ENCODE results near the gene PLEKHA7.
A peak's percentile ranks its signal among the peaks of the same experiment; 100 is the strongest.

The PLEKHA7 gene

DNA sequence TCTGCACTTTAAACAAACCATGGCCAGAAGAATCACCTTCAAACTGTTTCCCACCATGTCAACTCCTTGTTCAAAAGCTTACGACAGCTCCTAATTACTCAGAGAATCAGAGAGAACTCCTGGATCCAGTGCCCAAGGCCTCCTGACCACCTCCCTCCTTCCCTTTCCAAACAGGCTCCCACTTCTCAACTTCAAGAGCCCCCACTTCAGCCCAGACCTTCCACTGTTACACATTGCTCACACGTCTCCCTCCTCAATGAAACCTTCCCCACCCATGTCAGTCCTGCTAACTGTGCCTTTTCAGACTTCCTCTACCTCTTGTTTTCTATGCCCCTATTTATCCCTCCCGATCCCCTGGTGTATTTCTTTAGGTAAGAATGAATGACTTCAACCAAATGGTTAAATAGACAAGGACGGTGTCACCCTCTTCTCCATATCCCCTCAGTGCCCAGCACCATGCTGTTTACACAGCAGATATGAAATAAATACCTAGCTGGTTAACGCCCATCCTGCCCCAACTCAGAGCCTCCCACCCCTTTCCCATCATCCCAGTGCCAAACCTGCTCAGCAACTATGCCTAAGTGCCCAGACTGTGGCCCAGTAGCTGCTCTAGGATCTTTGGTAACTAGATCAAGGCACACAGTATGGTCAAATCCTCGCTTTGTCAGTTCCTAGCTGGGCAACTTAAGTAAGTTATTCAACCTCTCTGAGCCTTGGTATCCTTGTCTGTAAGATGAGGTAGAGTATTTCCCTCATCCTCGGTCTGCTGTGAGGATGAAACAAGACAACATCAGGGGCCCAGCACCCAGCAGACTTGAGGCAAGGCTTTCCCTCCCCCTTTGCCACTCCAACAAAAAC, 36.8 kb downstream of the PLEKHA7 start:
- TF ChIP-seq, protein P1, sequence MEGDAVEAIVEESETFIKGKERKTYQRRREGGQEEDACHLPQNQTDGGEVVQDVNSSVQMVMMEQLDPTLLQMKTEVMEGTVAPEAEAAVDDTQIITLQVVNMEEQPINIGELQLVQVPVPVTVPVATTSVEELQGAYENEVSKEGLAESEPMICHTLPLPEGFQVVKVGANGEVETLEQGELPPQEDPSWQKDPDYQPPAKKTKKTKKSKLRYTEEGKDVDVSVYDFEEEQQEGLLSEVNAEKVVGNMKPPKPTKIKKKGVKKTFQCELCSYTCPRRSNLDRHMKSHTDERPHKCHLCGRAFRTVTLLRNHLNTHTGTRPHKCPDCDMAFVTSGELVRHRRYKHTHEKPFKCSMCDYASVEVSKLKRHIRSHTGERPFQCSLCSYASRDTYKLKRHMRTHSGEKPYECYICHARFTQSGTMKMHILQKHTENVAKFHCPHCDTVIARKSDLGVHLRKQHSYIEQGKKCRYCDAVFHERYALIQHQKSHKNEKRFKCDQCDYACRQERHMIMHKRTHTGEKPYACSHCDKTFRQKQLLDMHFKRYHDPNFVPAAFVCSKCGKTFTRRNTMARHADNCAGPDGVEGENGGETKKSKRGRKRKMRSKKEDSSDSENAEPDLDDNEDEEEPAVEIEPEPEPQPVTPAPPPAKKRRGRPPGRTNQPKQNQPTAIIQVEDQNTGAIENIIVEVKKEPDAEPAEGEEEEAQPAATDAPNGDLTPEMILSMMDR (IDR thresholded peaks at IDR 0.05; ENCODE audit: low read depth, low read length) = no peak
- Histone ChIP-seq H3K4me1 (no peaks in the 10 kb centered on the region), H3K27me3 (no peaks in the 10 kb centered on the region), H3K9me3 (no peaks in the 10 kb centered on the region), H3K36me3 (no peaks in the 10 kb centered on the region), H3K4me3 (ENCODE audit: low read depth, low read length) (no peak overlapping the region)
- DNase-seq = no peak

DNA sequence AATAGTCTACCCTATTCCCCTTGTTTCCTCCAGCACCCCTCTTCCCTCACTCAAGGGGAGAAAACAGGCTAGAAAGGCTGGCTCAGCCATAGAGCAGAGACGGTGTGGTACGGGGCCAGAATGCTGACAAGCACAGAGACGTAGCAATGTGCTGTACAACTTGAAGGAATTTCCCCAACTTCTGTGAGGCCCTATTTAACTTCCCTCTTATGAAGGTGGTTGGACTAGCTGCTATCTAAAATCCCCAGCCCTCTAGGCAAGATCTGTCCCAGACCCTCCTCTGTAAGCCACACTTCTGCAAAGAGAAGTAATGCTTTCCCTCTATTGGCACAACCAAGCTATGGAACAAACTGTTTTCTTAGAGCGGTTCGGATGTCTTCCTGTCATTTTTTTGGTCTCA, 37.8 kb downstream of the PLEKHA7 start:
- Histone ChIP-seq H3K27me3 (no peaks in the 10 kb centered on the region), H3K36me3 (no peaks in the 10 kb centered on the region), H3K9me3 (no peaks in the 10 kb centered on the region), H3K4me3 (ENCODE audit: low read depth, low read length) (no peak overlapping the region), H3K4me1 (no peaks in the 10 kb centered on the region)
- no peak for DNase-seq
- TF ChIP-seq, protein P1 (IDR thresholded peaks at IDR 0.05; ENCODE audit: low read depth, low read length) = no peak

DNA sequence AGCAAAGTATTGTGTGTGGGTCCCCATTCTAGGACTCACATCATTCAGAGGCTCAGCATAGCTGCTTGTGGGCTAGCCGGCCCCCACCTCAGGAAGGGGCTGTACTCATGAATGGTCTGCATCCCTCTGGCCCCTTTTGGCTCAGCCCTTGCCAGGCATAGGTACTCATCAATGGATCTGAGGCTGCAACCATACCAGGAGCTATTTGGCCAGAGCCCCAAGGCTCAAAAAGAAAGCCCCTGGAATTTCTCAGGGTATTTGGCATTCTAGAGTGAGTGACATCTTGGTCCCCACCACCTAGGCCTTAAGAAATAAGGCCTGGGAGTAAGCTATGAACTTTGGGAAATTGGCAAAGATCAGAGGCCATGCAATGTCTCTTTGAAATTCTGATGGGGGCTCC, 38.3 kb downstream of the PLEKHA7 start:
- Histone ChIP-seq H3K4me3 (ENCODE audit: low read depth, low read length) (no peak overlapping the region), H3K9me3 (no peaks in the 10 kb centered on the region), H3K4me1 (no peaks in the 10 kb centered on the region), H3K27me3 (no peaks in the 10 kb centered on the region), H3K36me3 (no peaks in the 10 kb centered on the region)
- TF ChIP-seq, protein P1 (IDR thresholded peaks at IDR 0.05; ENCODE audit: low read depth, low read length) = no peak
- no peak for DNase-seq

DNA sequence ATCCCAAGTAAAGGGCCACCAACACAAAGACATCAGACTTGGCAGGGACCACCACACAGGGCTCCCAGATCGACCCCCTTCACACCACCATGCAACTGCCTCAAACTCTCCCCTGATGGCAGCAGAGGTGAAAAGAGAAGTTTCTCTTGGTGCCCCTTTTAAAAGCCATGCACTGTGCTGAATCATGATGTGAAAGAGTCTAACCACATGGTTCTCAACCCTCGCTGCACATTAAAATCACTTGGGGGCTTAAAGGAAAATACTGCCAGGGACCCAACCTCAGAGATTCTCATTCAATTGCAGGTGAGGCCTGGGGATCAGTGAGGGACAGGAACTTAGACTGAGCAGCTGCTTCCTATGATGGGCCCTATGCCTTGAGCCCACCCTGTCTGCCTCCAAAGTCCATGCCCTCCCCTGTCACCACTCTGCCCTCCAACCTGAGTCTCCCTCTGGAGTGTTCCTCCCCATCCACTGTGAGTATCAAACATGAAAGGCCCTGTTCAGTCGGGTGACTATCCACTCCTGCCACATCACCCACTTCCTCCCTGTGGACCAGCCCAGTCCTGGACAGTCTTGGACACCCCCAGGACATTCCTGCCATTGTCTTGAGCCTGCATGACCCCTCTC, 40.8 kb downstream of the PLEKHA7 start:
- Histone ChIP-seq H3K27me3 (no peaks in the 10 kb centered on the region), H3K4me3 (ENCODE audit: low read depth, low read length) (no peak overlapping the region), H3K4me1 (peaks cover 3% of the 10 kb centered on the region; the same call in 1 of the 2 replicates), H3K9me3 (no peaks in the 10 kb centered on the region), H3K36me3 (no peaks in the 10 kb centered on the region)
- DNase-seq = no peak
- TF ChIP-seq, protein P1 (IDR thresholded peaks at IDR 0.05; ENCODE audit: low read depth, low read length) = no peak

DNA sequence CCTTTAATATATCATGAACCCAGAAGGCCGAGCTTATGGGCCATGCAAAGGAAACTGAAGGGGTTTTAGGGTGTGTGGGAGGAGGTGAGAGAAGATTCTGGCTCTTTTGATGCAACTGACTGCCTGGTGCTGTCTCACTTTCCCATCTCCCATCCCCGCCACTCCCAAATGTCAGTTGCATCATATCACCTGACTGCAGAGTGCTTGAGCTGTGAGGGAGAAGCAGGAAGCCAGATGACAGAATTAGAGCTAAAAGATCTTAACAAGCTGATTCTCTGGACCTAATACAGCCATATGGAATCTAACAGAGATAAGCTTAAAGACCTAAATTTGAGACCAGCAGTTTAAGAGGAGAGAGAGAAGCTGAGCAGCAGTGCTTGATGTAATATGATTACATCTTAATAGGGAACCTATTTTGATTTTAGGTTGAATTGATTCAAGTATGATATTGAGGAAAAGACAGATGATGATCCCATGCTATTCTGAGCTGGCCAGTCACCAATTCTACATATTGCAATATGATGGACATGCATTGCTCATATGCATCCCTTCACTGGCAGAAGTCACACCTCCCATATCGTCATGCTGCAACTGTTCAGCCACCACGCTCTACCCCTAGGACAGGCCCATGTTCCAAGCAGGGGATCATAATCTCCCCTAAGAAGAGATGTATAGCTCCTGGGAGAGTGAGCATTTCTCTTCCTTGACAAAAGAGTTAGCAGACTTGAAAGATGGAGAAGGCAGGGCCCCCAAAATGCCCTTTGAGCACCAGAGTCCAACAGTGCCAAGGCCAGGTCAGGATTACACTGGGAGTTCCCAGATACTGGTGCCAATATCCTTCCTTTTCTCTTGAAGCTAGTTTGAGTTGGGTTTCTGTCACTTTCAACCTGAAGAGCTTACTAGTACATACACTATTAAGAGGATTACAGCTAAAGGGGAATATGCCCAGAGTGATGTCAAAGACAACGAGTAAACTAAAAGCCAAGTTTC, 44.9 kb downstream of the PLEKHA7 start:
- Histone ChIP-seq H3K36me3 (no peaks in the 10 kb centered on the region), H3K4me3 (ENCODE audit: low read depth, low read length) (no peak overlapping the region), H3K9me3 (no peaks in the 10 kb centered on the region), H3K4me1 (peaks cover 3% of the 10 kb centered on the region; the same call in 1 of the 2 replicates), H3K27me3 (no peaks in the 10 kb centered on the region)
- TF ChIP-seq, protein P1 (IDR thresholded peaks at IDR 0.05; ENCODE audit: low read depth, low read length) = no peak
- peak; percentile 20 for DNase-seq

Measured in BE2C (cell line).